Right atrium auricular region (tissue), 2 donors: ENCODE measurements around the gene TNIP1. TPM values are rescaled to one million over a fixed set of nuclear protein-coding genes. Genes with fewer than 3 reads are reported as not detected.

Experiments
- DNase-seq: peaks from one replicate; pipeline ENCODE4 v3.0.0-alpha.2; 2019; ENCODE audit warnings: low spot score
- H3K27ac ChIP-seq, 2 donors: fragments of 200-600 bp; sonication (generic); 1 replicate in 1 of 2; 2 replicates in 1 of 2; pipeline ENCODE4 v1.5.1; 2016 to 2019
- H3K27me3 ChIP-seq, 2 donors: fragments of 200-600 bp; sonication (generic); one replicate each; pipeline versions ENCODE4 v1.5.1 to v1.6.0; 2017 to 2019
- H3K36me3 ChIP-seq: fragments of 200-600 bp; sonication (generic); one replicate; pipeline ENCODE4 v1.5.1; 2016
- H3K4me1 ChIP-seq, 2 donors: fragments of 200-600 bp; sonication (generic); one replicate each; pipeline versions ENCODE4 v1.5.1 to v1.6.0; 2017 to 2019
- H3K4me3 ChIP-seq, 2 donors: fragments of 200-600 bp; sonication (generic); 1 replicate in 1 of 2; 2 replicates in 1 of 2; pipeline ENCODE4 v1.5.1; 2017 to 2019; ENCODE audit warnings: mild to moderate bottlenecking in 1 of 2, moderate library complexity in 1 of 2
- H3K9me3 ChIP-seq, 2 donors: fragments of 200-600 bp; sonication (generic); one replicate each; pipeline ENCODE4 v1.5.1; 2019
- CTCF ChIP-seq, 2 donors: fragments of 200-600 bp; sonication (generic); IDR thresholded peaks; one replicate each; pipeline ENCODE4 v1.5.1; 2019; ENCODE audit warnings: antibody characterized with exemption in 2 of 2
- total RNA-seq, 2 donors: library from RNA; depleted of rRNA; stranded (reverse); fragments of >200 nt; gene quantifications; one replicate each; pipeline ENCODE4 v1.1.0, GENCODE V29; 2016

The TNIP1 gene
- total RNA-seq, 2 donors from 2014 or later = 68.9 to 92.6 TPM

- Histone ChIP-seq H3K4me1 (peaks cover 0 to 30% of the 10 kb centered on the region in 2 donors), H3K27ac (no peak overlapping the region), H3K4me3 (no peak overlapping the region), H3K36me3 (peaks cover 10% of the 10 kb centered on the region), H3K9me3 (no peaks in the 10 kb centered on the region), H3K27me3 (no peaks in the 10 kb centered on the region)
- TF ChIP-seq CTCF (IDR thresholded peaks at IDR 0.05) = no peak
- DNase-seq = no peak
Observed at GRCh38 chr5:151017897-151018296, 62.9 kb downstream of the TNIP1 start.

GRCh38 chr5:151016700-151017099 is 64.1 kb downstream of the TNIP1 start:
- DNase-seq = peak; percentile 85
- H3K4me1 ChIP-seq = peaks cover 0 to 18% of the 10 kb centered on the region in 2 donors
- H3K9me3 ChIP-seq = no peaks in the 10 kb centered on the region
- TF ChIP-seq CTCF (IDR thresholded peaks at IDR 0.05) = no peak
- peaks cover under 1% of the 10 kb centered on the region for H3K36me3 ChIP-seq
- no peak overlapping the region for H3K4me3 ChIP-seq
- no peaks in the 10 kb centered on the region for H3K27me3 ChIP-seq
- H3K27ac ChIP-seq = peak overlapping the region in 1 of 2 donors; percentile 18

- no peak for DNase-seq
- TF ChIP-seq CTCF (IDR thresholded peaks at IDR 0.05) = no peak
- Histone ChIP-seq H3K4me1 (peaks cover 0 to 12% of the 10 kb centered on the region in 2 donors), H3K36me3 (no peaks in the 10 kb centered on the region), H3K27ac (peak overlapping the region in 1 of 2 donors; percentile 20), H3K4me3 (no peak overlapping the region), H3K27me3 (no peaks in the 10 kb centered on the region), H3K9me3 (no peaks in the 10 kb centered on the region)
Observed at GRCh38 chr5:151015974-151016587, 64.8 kb downstream of the TNIP1 start.

- no peak for DNase-seq
- no peak overlapping the region for H3K27ac ChIP-seq
- no peak for TF ChIP-seq CTCF (IDR thresholded peaks at IDR 0.05)
- no peaks in the 10 kb centered on the region for H3K36me3 ChIP-seq
- no peaks in the 10 kb centered on the region for H3K27me3 ChIP-seq
- peaks cover 0 to 6% of the 10 kb centered on the region in 2 donors for H3K4me1 ChIP-seq
- H3K9me3 ChIP-seq = no peaks in the 10 kb centered on the region
- H3K4me3 ChIP-seq = no peak overlapping the region
Observed at GRCh38 chr5:151014680-151015343, 66.0 kb downstream of the TNIP1 start.

GRCh38 chr5:151012862-151013261 is 68.0 kb downstream of the TNIP1 start:
- no peak for TF ChIP-seq CTCF (IDR thresholded peaks at IDR 0.05)
- no peak overlapping the region for H3K4me3 ChIP-seq
- H3K36me3 ChIP-seq = no peaks in the 10 kb centered on the region
- no peak for DNase-seq
- peaks cover 0 to 11% of the 10 kb centered on the region in 2 donors for H3K4me1 ChIP-seq
- H3K27me3 ChIP-seq = no peaks in the 10 kb centered on the region
- no peak overlapping the region for H3K27ac ChIP-seq
- H3K9me3 ChIP-seq = no peaks in the 10 kb centered on the region
